ENCODE data around the gene MITF.
"Not testable (repeated sequence)": the region's sequence is repeated elsewhere in the genome, so short reads cannot be mapped to it uniquely, and the experiment has no call there.

Gene MITF

DNA sequence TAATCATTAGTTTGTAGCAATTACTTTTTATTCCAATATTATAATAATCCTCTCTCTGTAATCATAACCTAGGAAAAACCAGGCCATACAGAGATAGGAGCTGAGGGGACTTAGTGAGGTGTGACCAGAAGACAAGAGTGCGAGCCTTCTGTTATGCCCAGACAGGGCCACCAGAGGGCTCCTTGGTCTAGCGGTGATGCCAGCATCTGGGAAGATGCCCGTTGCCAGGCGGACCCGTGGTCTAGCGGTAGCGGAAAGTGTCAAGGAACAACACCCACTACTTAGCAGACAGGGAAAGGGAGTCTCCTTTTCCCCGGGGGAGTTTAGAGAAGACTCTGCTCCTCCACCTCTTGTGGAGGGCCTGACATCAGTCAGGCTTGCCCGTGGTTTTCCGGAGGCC lies 180.7 kb downstream of the MITF start:
- DNase-seq (ENCODE audit: extremely low read depth, low read depth); H3K4me3 ChIP-seq (replicated peaks; ENCODE audit: low read depth, low read length): not testable (repeated sequence)
- TF ChIP-seq, protein P1, sequence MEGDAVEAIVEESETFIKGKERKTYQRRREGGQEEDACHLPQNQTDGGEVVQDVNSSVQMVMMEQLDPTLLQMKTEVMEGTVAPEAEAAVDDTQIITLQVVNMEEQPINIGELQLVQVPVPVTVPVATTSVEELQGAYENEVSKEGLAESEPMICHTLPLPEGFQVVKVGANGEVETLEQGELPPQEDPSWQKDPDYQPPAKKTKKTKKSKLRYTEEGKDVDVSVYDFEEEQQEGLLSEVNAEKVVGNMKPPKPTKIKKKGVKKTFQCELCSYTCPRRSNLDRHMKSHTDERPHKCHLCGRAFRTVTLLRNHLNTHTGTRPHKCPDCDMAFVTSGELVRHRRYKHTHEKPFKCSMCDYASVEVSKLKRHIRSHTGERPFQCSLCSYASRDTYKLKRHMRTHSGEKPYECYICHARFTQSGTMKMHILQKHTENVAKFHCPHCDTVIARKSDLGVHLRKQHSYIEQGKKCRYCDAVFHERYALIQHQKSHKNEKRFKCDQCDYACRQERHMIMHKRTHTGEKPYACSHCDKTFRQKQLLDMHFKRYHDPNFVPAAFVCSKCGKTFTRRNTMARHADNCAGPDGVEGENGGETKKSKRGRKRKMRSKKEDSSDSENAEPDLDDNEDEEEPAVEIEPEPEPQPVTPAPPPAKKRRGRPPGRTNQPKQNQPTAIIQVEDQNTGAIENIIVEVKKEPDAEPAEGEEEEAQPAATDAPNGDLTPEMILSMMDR (IDR thresholded peaks at IDR 0.05; ENCODE audit: low read depth, low read length, missing control alignments), result peak; percentile 15

DNA sequence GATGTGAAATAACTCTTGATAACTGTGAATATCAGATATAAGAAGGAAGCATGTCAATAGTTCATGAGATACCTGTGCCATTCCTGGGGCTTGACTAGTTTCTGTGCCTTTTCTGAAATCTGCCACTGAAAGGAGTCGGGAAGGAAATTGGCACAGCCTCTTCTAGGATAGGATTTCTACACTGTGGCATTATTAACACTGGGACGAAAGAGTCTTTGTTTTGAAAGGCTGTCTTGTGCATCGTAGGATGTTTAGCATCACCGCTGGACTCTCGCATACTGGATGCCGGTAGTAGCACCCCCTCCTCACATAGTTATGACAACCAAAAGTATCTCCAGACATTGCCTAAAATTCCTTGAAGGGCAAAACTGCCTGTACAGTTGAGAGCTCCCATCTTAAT lies 182.4 kb downstream of the MITF start:
- TF ChIP-seq, protein P1 (IDR thresholded peaks at IDR 0.05; ENCODE audit: low read depth, low read length, missing control alignments), result no peak
- H3K4me3 ChIP-seq (replicated peaks; ENCODE audit: low read depth, low read length), result no peak overlapping the region

DNA sequence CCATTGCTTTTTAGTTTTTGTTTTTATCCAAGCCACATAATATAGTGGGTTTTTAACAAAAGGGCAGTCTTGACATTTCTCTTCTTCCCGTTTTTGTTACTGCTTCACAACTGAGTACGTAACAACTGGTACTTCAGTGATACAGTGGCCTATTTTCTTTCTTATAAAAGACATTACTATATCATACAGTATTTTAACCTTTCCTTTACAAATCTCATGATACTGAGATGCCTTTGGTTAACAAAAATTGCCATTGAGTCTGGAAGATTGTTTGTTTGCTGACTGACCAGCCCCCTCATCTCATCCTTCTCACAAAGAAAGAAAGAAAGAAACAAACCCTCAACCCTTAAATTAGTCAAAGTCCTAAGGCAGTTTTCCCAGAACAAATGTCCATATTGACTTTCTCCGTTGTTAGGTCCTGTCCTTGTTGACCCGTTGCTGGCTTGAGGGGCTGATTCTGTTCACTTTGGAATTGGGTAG lies 183.3 kb downstream of the MITF start:
- DNase-seq (ENCODE audit: extremely low read depth, low read depth), result no peak
- H3K4me3 ChIP-seq (replicated peaks; ENCODE audit: low read depth, low read length), result no peak overlapping the region
- TF ChIP-seq, protein P1 (IDR thresholded peaks at IDR 0.05; ENCODE audit: low read depth, low read length, missing control alignments), result no peak

More for the DNA sequence above, 182.4 kb downstream of the MITF start:
- no peak for DNase-seq (ENCODE audit: extremely low read depth, low read depth)

DNA sequence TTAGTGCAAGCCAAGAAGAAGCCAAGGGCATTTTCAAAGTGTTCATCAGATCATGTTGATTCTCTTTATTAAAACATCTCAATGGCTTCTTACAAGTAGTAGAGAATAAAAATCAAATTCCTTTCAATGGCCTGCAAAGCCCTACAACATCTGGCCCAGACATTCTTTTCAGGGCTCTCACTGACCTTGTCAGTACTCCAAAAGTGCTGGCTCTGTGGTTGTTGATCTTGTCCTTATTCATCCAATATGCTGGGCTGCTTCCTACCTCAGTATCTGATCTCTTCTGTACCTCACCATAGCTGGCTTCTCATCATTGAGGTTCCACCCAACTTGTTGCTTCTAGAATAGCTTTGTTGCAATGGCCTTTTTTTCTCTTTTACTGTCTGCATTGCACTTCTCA lies 186.2 kb downstream of the MITF start:
- TF ChIP-seq, protein P1 (IDR thresholded peaks at IDR 0.05; ENCODE audit: low read depth, low read length, missing control alignments), result no peak
- H3K4me3 ChIP-seq (replicated peaks; ENCODE audit: low read depth, low read length), result no peak overlapping the region
- no peak for DNase-seq (ENCODE audit: extremely low read depth, low read depth)

DNA sequence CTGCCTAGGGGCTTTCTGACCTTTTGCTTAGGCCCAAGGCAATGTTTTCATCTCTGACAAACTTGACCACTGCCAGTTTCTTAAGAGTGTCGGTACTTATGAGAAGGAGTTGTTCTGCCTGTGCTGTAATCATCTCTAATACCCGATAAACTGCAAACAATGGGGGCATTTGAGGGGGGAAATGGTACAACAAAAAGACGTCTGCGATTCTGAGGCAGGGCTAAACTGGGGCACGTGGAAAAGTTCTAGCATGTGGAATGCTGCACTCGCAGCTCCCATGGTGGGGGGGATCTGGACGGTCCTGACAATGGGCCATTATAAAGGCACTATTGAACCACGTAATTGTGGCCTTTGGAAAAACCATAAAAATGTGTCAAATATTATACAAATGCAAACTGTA lies 187.1 kb downstream of the MITF start:
- DNase-seq (ENCODE audit: extremely low read depth, low read depth), result no peak
- no peak overlapping the region for H3K4me3 ChIP-seq (replicated peaks; ENCODE audit: low read depth, low read length)
- TF ChIP-seq, protein P1 (IDR thresholded peaks at IDR 0.05; ENCODE audit: low read depth, low read length, missing control alignments), result no peak

DNA sequence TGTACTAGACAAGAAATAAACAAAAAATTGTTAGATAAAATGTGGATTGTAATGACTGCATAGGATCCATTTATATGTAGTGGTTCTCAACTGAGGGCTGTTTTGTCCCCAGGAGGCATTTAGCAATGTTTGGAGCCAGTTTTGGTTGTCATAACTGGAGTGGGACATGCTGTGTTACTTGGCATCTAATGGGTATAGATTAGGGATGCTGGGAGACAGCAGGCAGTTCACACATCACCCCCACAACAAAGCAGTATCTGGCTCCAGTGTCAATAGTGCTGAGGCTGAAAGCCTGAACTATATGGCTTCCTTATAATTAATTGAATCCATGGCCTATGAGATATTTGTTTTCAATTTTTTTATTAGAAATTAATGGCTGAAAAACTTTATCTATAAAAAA lies 188.3 kb downstream of the MITF start:
- TF ChIP-seq, protein P1 (IDR thresholded peaks at IDR 0.05; ENCODE audit: low read depth, low read length, missing control alignments), result no peak

DNA sequence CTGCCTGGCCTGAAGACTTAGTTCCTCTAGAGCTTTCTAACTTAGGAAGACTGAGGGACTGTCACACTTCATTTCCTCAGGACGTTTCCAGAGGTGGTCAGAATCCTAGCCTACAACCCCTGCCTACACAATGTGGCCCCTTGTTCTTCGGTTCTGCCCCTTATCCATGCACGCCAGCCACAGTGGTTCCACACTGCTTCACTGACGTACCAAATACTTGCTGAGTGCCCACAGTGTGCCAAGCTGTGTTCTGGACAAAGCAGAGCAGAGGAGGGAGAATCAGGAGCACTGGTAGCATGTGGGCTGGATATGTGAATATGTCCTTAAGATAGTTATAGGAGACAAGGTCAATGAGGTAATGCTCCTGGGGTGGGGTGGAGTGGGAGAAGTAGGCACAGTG lies 189.8 kb downstream of the MITF start:
- no peak for DNase-seq (ENCODE audit: extremely low read depth, low read depth)
- no peak overlapping the region for H3K4me3 ChIP-seq (replicated peaks; ENCODE audit: low read depth, low read length)
- TF ChIP-seq, protein P1 (IDR thresholded peaks at IDR 0.05; ENCODE audit: low read depth, low read length, missing control alignments), result no peak

More for the DNA sequence above, 188.3 kb downstream of the MITF start:
- H3K4me3 ChIP-seq (replicated peaks; ENCODE audit: low read depth, low read length), result no peak overlapping the region
- DNase-seq (ENCODE audit: extremely low read depth, low read depth), result no peak
